GM10248 (cell line): ENCODE measurements around the gene TPK1.

ENCODE experiments used
- CTCF ChIA-PET: fragments of 300-600 bp; sonication (Branson Sonifier 250); formaldehyde crosslinking; extraction: SDS; loops from one replicate; lab custom pipeline; 2021; ENCODE audit warnings: antibody characterized with exemption; lab: Yijun Ruan, JAX
- POLR2A ChIA-PET: fragments of 350-650 bp; sonication (Branson Sonifier 250); formaldehyde crosslinking; extraction: SDS; loops from one replicate; lab custom pipeline; 2020; ENCODE audit warnings: antibody characterized with exemption; lab: Yijun Ruan, JAX
- DNase-seq: peaks from one replicate; pipeline ENCODE4 v3.0.0; 2012; ENCODE audit errors: extremely low spot score
- TF ChIP-seq, protein P1 (sequence below): IDR thresholded peaks from 2 replicates; pipeline ENCODE4 v1.5.1; 2012; ENCODE audit warnings: mild to moderate bottlenecking, low read depth; ENCODE audit errors: extremely low read depth, missing control alignments, control extremely low read depth

TPK1 gene

DNA sequence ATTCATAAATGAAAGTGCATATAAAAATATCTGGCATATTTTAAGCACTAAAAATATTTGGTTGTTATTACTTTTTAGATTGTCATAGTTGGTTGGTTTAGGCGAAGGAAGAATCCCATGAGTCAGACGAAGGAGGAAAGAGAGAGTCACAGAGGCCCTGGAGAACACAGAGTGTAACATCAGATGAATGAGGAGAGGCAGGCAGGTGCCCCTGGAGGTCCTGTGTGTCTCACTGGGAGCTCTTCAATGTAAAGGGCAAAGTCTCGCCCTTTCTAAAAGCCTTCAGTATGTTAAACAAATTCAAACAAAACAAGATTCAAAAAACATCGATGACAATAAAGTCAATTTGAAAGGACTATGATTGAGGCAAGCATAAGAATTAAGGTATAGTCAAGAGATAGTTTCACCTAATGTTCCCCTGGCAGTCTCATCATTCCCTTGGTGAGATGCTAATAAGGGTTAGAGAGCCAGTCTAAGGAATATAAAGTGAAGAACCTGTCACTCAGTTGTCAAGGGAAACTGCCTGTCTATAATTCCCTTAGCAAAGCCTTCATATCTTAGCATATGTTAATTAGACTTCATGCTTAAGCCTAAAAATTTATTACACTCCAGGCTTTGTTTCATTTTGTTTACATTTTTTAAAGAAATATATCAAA is 194.3 kb downstream of the TPK1 start:
- CTCF ChIA-PET, result no interaction called here
- POLR2A ChIA-PET, result no interaction called here
- DNase-seq, result no peak
- TF ChIP-seq, protein P1, sequence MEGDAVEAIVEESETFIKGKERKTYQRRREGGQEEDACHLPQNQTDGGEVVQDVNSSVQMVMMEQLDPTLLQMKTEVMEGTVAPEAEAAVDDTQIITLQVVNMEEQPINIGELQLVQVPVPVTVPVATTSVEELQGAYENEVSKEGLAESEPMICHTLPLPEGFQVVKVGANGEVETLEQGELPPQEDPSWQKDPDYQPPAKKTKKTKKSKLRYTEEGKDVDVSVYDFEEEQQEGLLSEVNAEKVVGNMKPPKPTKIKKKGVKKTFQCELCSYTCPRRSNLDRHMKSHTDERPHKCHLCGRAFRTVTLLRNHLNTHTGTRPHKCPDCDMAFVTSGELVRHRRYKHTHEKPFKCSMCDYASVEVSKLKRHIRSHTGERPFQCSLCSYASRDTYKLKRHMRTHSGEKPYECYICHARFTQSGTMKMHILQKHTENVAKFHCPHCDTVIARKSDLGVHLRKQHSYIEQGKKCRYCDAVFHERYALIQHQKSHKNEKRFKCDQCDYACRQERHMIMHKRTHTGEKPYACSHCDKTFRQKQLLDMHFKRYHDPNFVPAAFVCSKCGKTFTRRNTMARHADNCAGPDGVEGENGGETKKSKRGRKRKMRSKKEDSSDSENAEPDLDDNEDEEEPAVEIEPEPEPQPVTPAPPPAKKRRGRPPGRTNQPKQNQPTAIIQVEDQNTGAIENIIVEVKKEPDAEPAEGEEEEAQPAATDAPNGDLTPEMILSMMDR, result no peak

GRCh38 chr7:144632724-144633123 is 203.1 kb downstream of the TPK1 start:
- CTCF ChIA-PET, result interaction anchor here (1.1 to 2.2 kb wide), 3 partner anchors 10 to 27 kb away, joined by 3 to 7 read pairs (median 3); no protein-coding TSS in a partner anchor
- POLR2A ChIA-PET, result no interaction called here
- DNase-seq, result no peak
- TF ChIP-seq, protein P1, result no peak

GRCh38 chr7:144629598-144629997 is 206.3 kb downstream of the TPK1 start:
- POLR2A ChIA-PET, result no interaction called here
- DNase-seq, result no peak
- CTCF ChIA-PET, result no interaction called here
- TF ChIP-seq, protein P1, result no peak

DNA sequence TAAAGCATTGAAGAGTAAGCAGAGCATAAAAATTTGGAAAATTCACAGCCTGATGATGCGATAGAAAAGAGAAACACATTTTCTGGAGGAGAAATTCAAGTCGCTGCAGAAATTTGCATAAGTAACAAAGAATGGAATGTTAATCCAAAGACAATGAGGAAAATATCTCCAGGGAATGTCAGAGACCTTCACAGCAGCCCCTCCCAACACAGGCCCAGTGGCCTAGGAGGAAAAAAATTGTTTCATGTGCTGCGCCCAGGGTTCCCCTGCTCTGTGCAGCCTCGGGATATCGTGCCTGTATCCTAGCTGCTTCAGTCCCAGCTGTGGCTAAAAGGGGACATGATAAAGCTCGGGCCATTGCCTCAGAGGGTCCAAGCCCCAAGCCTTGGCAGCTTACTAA is 206.8 kb downstream of the TPK1 start:
- TF ChIP-seq, protein P1, result no peak
- POLR2A ChIA-PET, result no interaction called here
- DNase-seq, result no peak
- CTCF ChIA-PET, result no interaction called here

DNA sequence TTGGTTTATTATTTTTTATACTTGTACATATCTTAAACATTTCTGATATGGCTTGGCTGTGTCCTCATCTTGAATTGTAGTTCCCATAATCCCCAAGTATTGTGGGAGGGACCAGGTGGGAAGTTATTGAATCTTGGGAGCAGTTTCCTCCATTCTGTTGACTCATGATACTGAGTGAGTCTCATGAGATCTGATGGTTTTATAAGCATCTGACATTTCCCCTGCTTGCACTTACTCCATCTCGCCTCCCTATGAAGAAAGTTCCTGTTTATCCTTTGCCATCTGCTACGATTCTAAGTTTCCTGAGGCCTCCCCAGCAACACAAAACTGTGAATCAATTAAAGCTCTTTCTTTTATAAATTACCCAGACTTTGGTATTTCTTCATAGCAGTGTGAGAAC is 207.7 kb downstream of the TPK1 start:
- DNase-seq, result no peak
- ChIA-PET POLR2A (no interaction called here), CTCF (no interaction called here)
- TF ChIP-seq, protein P1, result no peak

DNA sequence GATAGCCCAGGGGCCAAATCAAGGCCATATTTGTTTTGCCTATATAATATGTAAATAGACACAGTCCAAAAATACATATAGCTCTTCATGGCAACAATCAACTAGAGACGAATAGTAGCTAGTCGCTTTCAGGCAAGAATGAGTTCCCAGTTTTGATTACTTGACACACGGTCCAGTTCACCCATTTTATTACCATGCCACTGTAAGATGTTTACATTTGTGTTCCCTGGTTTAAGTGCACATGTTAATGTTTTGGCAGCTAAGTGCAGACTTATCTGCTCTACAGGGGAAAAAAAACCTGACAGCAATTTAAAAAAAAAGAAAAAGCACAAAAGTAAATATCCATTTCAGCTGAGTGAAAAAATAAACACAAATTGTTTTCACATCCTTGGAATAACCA is 213.1 kb downstream of the TPK1 start:
- DNase-seq, result no peak
- TF ChIP-seq, protein P1, result no peak
- POLR2A ChIA-PET, result no interaction called here
- CTCF ChIA-PET, result interaction anchor here (2.1 to 2.4 kb wide), 2 partner anchors 9 to 10 kb away, joined by 6 to 7 read pairs; no protein-coding TSS in a partner anchor

DNA sequence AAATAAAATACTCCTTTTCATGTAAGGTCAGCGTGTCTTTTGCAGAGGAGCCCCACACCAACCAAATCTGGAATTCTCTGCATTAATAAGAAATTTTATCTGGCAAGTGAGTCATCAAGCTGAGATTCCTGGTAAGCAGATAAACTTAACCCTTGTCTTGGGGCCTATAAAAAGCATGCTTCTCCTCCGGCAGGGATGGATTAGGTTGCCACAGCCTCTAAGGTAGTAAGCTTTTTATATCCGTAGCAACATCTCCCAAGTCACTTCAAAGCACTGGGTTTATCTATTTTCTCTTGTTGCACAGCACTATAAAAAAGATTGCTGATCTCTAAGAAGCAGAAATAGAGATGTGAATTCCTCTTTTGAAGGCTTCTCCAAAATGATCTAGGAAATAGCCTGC is 229.6 kb downstream of the TPK1 start:
- TF ChIP-seq, protein P1, result no peak
- no peak for DNase-seq
- CTCF ChIA-PET, result interaction anchor here (1.1 kb wide), 1 partner anchor 54 kb away, joined by 3 read pairs; no protein-coding TSS in a partner anchor
- POLR2A ChIA-PET, result no interaction called here
